B cell (primary cell): ENCODE measurements around the gene HS2ST1. TPM values are rescaled to one million over a fixed set of nuclear protein-coding genes. Genes with fewer than 3 reads are reported as not detected.

Experiments used
- ATAC-seq: fragments of 200-7000 bp; cut with Tn5 transposase; one replicate; pipeline ENCODE4 v1.10.0; 2021; ENCODE audit warnings: low read depth, mild to moderate bottlenecking, moderate number of reproducible peaks, moderate library complexity
- CTCF ChIA-PET: fragments of 350-600 bp; sonication (Branson Sonifier 250); formaldehyde crosslinking; loops from one replicate; lab custom pipeline; 2021; ENCODE audit warnings: antibody characterized with exemption, inconsistent platforms; lab: Charles Lee
- POLR2A ChIA-PET: fragments of 350-600 bp; sonication (Branson Sonifier 250); formaldehyde crosslinking; loops from one replicate; lab custom pipeline; 2021; ENCODE audit warnings: antibody characterized with exemption; lab: Charles Lee
- DNase-seq: peaks from one replicate; pipeline ENCODE4 v3.0.0; 2013
- H2AFZ ChIP-seq: 2 replicates; pipeline ENCODE4 v1.6.1; 2012; ENCODE audit warnings: mild to moderate bottlenecking, low read depth, low read length; ENCODE audit not compliant: insufficient read depth, poor library complexity, severe bottlenecking
- H3K27ac ChIP-seq, 2 donors: 1 replicate in 1 of 2; 2 replicates in 1 of 2; pipeline ENCODE4 v1.5.1; 2012 to 2013; ENCODE audit warnings: low read length in 2 of 2, mild to moderate bottlenecking in 2 of 2, moderate library complexity in 1 of 2
- H3K27me3 ChIP-seq, 4 experiments: fragments of 200-600 bp in 1 of 4; sonication (generic) in 1 of 4; replicated peaks in 1 of 4; 1 replicate in 2 of 4; 2 replicates in 2 of 4; pipeline versions ENCODE4 v1.6.1 to v1.7.0; 2013 to 2016; ENCODE audit warnings: low read length in 3 of 4, mild to moderate bottlenecking in 2 of 4, mixed read lengths in 1 of 4, moderate library complexity in 1 of 4; ENCODE audit not compliant: insufficient read depth in 4 of 4, control insufficient read depth in 3 of 4; ENCODE audit errors: control extremely low read depth in 1 of 4
- H3K36me3 ChIP-seq, 2 experiments: replicated peaks in 1 of 2; 1 replicate in 1 of 2; 2 replicates in 1 of 2; pipeline versions ENCODE4 v1.6.1 to v1.7.1; 2013; ENCODE audit warnings: low read length in 1 of 2; ENCODE audit not compliant: insufficient read depth in 2 of 2, control insufficient read depth in 1 of 2; ENCODE audit errors: control extremely low read depth in 1 of 2, extremely low read depth in 1 of 2
- H3K4me1 ChIP-seq, 2 donors: fragments of 200-600 bp in 1 of 2; sonication (generic) in 1 of 2; 1 replicate in 1 of 2; 2 replicates in 1 of 2; pipeline versions ENCODE4 v1.5.1 to v1.6.1; 2013 to 2017; ENCODE audit warnings: low read length in 2 of 2; ENCODE audit not compliant: control insufficient read depth in 2 of 2, insufficient read depth in 2 of 2
- H3K4me2 ChIP-seq: replicated peaks from 2 replicates; pipeline ENCODE3; 2012; ENCODE audit warnings: mild to moderate bottlenecking, low read depth, low read length; ENCODE audit not compliant: poor library complexity, severe bottlenecking
- H3K4me3 ChIP-seq, 5 experiments: fragments of 200-600 bp in 1 of 5; sonication (generic) in 1 of 5; 1 replicate in 3 of 5; 2 replicates in 2 of 5; pipeline versions ENCODE4 v1.5.1 to v1.7.0; 2011 to 2016; ENCODE audit warnings: low read length in 4 of 5, mild to moderate bottlenecking in 4 of 5, low read depth in 2 of 5, control low read depth in 1 of 5, moderate library complexity in 1 of 5; ENCODE audit not compliant: insufficient read depth in 1 of 5; ENCODE audit errors: control extremely low read depth in 1 of 5, extremely low read depth in 1 of 5
- H3K79me2 ChIP-seq: fragments of 200-600 bp; sonication (generic); one replicate; pipeline ENCODE4 v1.6.0; 2016; ENCODE audit warnings: low read length; ENCODE audit not compliant: control insufficient read depth, insufficient read depth
- H3K9ac ChIP-seq: fragments of 200-600 bp; sonication (generic); 2 replicates; pipeline ENCODE4 v1.6.1; 2017; ENCODE audit warnings: mild to moderate bottlenecking, low read length, moderate library complexity
- H3K9me3 ChIP-seq, 3 donors: one replicate each; pipeline versions ENCODE4 v1.6.1 to v1.7.1; 2013; ENCODE audit warnings: low read length in 2 of 3; ENCODE audit not compliant: control insufficient read depth in 2 of 3, insufficient read depth in 1 of 3; ENCODE audit errors: control extremely low read depth in 1 of 3
- H4K20me1 ChIP-seq: 2 replicates; pipeline ENCODE4 v1.6.0; 2012; ENCODE audit warnings: mild to moderate bottlenecking, low read length; ENCODE audit not compliant: insufficient read depth, control insufficient read depth, poor library complexity, severe bottlenecking
- H3K27ac Mint-ChIP-seq: one replicate; pipeline ENCODE4 v1.8.0; 2021; ENCODE audit warnings: mixed read lengths
- H3K27me3 Mint-ChIP-seq: one replicate; pipeline ENCODE4 v1.8.0; 2021; ENCODE audit warnings: mixed read lengths
- H3K4me1 Mint-ChIP-seq: one replicate; pipeline ENCODE4 v1.8.0; 2021; ENCODE audit warnings: mixed read lengths
- H3K4me3 Mint-ChIP-seq: one replicate; pipeline ENCODE4 v1.8.0; 2021; ENCODE audit warnings: mixed read lengths
- H3K9me3 Mint-ChIP-seq: one replicate; pipeline ENCODE4 v1.8.0; 2022; ENCODE audit warnings: mixed read lengths; ENCODE audit not compliant: insufficient read depth
- EZH2 ChIP-seq: IDR thresholded peaks from 2 replicates; pipeline ENCODE4 v1.6.1; 2012; ENCODE audit warnings: borderline replicate concordance, low read depth, mild to moderate bottlenecking, moderate library complexity, low read length; ENCODE audit not compliant: insufficient read depth, poor library complexity, severe bottlenecking
- WGBS: methylation state at CpG from one replicate; pipeline ENCODE4 v1.1.5; 2013; ENCODE audit warnings: missing lambda C conversion rate; ENCODE audit not compliant: insufficient coverage; 5-methylcytosine and 5-hydroxymethylcytosine counted together
- intact Hi-C: fragments of 100-400 bp; cut with micrococcal nuclease; formaldehyde crosslinking; loops from one replicate; pipeline ENCODE4 v1.10.0; 2022
- polyA plus RNA-seq: library from polyadenylated mRNA; depleted of rRNA; stranded (reverse); fragments of >200 nt; gene quantifications from 2 replicates; pipeline ENCODE4 v1.2.3, GENCODE V29; 2012
- total RNA-seq, 2 donors: library from RNA; stranded (reverse); fragments of 120-200 nt in 1 of 2; gene quantifications; 1 replicate in 1 of 2; 2 replicates in 1 of 2; pipeline versions ENCODE4 v1.2.3 to v1.2.4, GENCODE V29; 2013 to 2022
- TF ChIP-seq, protein P1 (sequence below): fragments of 200-600 bp; IDR thresholded peaks from one replicate; pipeline ENCODE4 v1.8.0; 2022; ENCODE audit warnings: antibody characterized with exemption, mild to moderate bottlenecking

HS2ST1 gene
- total and polyA plus RNA-seq, 2 donors (not counting 1 experiment from before 2014, with no cell fraction given): 3.0 to 16.9 TPM

DNA sequence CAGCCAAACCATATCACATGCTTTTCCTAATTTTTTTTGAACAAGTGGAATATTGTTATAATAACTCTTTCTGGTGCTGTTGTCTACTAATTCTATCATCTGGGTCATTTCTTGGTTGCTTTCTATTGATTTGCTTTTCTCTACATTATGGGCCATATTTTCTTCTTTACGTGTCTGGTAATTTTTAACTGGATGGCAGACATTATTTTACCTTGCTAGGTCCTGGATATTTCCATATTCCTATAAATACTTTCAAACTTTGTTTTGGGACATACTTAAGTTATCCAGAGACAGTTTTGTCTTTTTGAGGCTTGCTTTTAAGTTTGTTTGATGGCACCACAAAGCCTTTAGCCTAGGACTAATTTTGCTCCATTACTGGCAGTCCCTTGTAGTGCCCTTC is 11.3 kb downstream of the HS2ST1 start:
- intact Hi-C loops: no loop called here
- Histone ChIP-seq H3K4me2 (no peak overlapping the region), H3K27ac (no peak overlapping the region), H3K79me2 (peaks cover 88% of the 10 kb centered on the region), H3K4me1 (peaks cover 3 to 10% of the 10 kb centered on the region in 2 donors), H3K27me3 (no peaks in the 10 kb centered on the region), H4K20me1 (peaks cover 7% of the 10 kb centered on the region), H3K4me3 (no peak overlapping the region), H3K9me3 (peaks cover 7 to 27% (median 15%) of the 10 kb centered on the region in 3 donors), H3K9ac (no peak overlapping the region), H3K36me3 (no peaks in the 10 kb centered on the region), H2AFZ (no peak overlapping the region)
- ChIA-PET POLR2A (no interaction called here), CTCF (no interaction called here)
- DNase-seq (no peak), ATAC-seq (no peak)
- H3K27me3 Mint-ChIP-seq: no peaks in the 10 kb centered on the region
- H3K4me1 Mint-ChIP-seq: peaks cover 22% of the 10 kb centered on the region
- no peak for TF ChIP-seq EZH2
- TF ChIP-seq, protein P1, sequence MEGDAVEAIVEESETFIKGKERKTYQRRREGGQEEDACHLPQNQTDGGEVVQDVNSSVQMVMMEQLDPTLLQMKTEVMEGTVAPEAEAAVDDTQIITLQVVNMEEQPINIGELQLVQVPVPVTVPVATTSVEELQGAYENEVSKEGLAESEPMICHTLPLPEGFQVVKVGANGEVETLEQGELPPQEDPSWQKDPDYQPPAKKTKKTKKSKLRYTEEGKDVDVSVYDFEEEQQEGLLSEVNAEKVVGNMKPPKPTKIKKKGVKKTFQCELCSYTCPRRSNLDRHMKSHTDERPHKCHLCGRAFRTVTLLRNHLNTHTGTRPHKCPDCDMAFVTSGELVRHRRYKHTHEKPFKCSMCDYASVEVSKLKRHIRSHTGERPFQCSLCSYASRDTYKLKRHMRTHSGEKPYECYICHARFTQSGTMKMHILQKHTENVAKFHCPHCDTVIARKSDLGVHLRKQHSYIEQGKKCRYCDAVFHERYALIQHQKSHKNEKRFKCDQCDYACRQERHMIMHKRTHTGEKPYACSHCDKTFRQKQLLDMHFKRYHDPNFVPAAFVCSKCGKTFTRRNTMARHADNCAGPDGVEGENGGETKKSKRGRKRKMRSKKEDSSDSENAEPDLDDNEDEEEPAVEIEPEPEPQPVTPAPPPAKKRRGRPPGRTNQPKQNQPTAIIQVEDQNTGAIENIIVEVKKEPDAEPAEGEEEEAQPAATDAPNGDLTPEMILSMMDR: no peak
- WGBS: no CpG with 5 or more reads among the region's 1 CpG
- no peak overlapping the region for H3K4me3 Mint-ChIP-seq
- H3K9me3 Mint-ChIP-seq: peaks cover 12% of the 10 kb centered on the region
- H3K27ac Mint-ChIP-seq: no peak overlapping the region

DNA sequence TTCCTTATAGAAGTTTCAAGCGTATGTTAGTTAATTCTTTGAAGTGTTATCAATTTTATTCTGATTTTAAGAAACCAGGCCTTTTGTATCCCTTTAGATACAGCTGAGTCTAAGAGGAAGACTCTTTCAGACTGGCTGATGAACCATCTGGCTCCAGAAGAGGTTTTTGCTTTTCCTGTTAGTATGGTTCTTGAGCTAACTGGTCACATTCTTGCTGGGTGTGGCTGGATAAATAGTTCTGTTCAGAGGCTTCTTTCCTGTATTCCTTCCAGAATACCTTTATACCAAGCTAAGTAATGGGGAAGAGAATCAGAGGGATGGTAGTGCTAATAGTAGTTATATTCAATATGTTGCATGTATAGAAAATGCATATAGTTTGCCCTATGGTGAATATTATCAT is 12.4 kb downstream of the HS2ST1 start:
- Histone ChIP-seq H3K36me3 (no peaks in the 10 kb centered on the region), H3K4me3 (no peak overlapping the region), H3K27me3 (no peaks in the 10 kb centered on the region), H3K9ac (no peak overlapping the region), H4K20me1 (peaks cover 7% of the 10 kb centered on the region), H3K4me1 (peaks cover 3 to 10% of the 10 kb centered on the region in 2 donors), H3K9me3 (peaks cover 4 to 27% (median 15%) of the 10 kb centered on the region in 3 donors), H3K4me2 (no peak overlapping the region), H3K79me2 (peaks cover 83% of the 10 kb centered on the region), H3K27ac (no peak overlapping the region), H2AFZ (no peak overlapping the region)
- Mint-ChIP-seq H3K27ac (no peak overlapping the region), H3K4me3 (no peak overlapping the region), H3K9me3 (peaks cover 12% of the 10 kb centered on the region), H3K4me1 (peaks cover 24% of the 10 kb centered on the region), H3K27me3 (no peaks in the 10 kb centered on the region)
- DNase-seq (no peak), ATAC-seq (no peak)
- TF ChIP-seq, protein P1: no peak
- TF ChIP-seq EZH2: no peak
- WGBS: no CpG with 5 or more reads among the region's 1 CpG
- ChIA-PET CTCF (no interaction called here), POLR2A (interaction anchor here (0.6 kb wide), 1 partner anchor 219 kb away, joined by 5 read pairs; no protein-coding TSS in a partner anchor)
- intact Hi-C loops: no loop called here
